Endodermal cell (in vitro differentiated cells): Measurements from ENCODE around the gene LDLRAD4. TPM values are rescaled to one million over a fixed set of nuclear protein-coding genes. Genes with fewer than 3 reads are reported as not detected.
A peak's percentile ranks its signal among the peaks of the same experiment; 100 is the strongest.

Experiments used
- DNase-seq: peaks from one replicate; pipeline ENCODE4 v3.0.0-alpha.2; 2017
- H3K27ac ChIP-seq: 2 replicates; pipeline ENCODE4 v1.5.1; 2013; ENCODE audit warnings: mild to moderate bottlenecking, low read depth, low read length, moderate library complexity
- H3K27me3 ChIP-seq: 2 replicates; pipeline ENCODE4 v1.6.1; 2013; ENCODE audit warnings: mild to moderate bottlenecking, low read length, moderate library complexity; ENCODE audit not compliant: insufficient read depth, control insufficient read depth, poor library complexity, severe bottlenecking
- H3K36me3 ChIP-seq: 2 replicates; pipeline ENCODE4 v1.7.0; 2013; ENCODE audit warnings: mild to moderate bottlenecking, low read length, moderate library complexity; ENCODE audit not compliant: control insufficient read depth, insufficient read depth
- H3K4me1 ChIP-seq: one replicate; pipeline ENCODE4 v1.7.0; 2013; ENCODE audit warnings: low read length; ENCODE audit not compliant: control insufficient read depth, insufficient read depth
- H3K4me3 ChIP-seq: 2 replicates; pipeline ENCODE4 v1.5.1; 2013; ENCODE audit warnings: mild to moderate bottlenecking, low read length, moderate library complexity
- H3K9ac ChIP-seq: 2 replicates; pipeline ENCODE4 v1.6.1; 2013; ENCODE audit warnings: mild to moderate bottlenecking, low read length, moderate library complexity; ENCODE audit not compliant: poor library complexity, severe bottlenecking; ENCODE audit errors: extremely low read depth
- H3K9me3 ChIP-seq: 2 replicates; pipeline ENCODE4 v1.6.1; 2013; ENCODE audit warnings: mild to moderate bottlenecking, low read length, moderate library complexity; ENCODE audit not compliant: control insufficient read depth
- H3K27ac Mint-ChIP-seq: 2 replicates; pipeline ENCODE4 v1.8.0; 2020; ENCODE audit warnings: mixed read lengths
- H3K27me3 Mint-ChIP-seq: 2 replicates; pipeline ENCODE4 v1.8.0; 2021; ENCODE audit warnings: mild to moderate bottlenecking, mixed read lengths; ENCODE audit not compliant: insufficient read depth
- H3K36me3 Mint-ChIP-seq: 2 replicates; pipeline ENCODE4 v1.8.0; 2020; ENCODE audit warnings: low read depth, mixed read lengths
- H3K4me1 Mint-ChIP-seq: 2 replicates; pipeline ENCODE4 v1.8.0; 2020; ENCODE audit warnings: mixed read lengths
- H3K4me3 Mint-ChIP-seq: 2 replicates; pipeline ENCODE4 v1.8.0; 2020; ENCODE audit warnings: mild to moderate bottlenecking, moderate library complexity, mixed read lengths
- H3K9me3 Mint-ChIP-seq: 2 replicates; pipeline ENCODE4 v1.8.0; 2020; ENCODE audit warnings: mild to moderate bottlenecking, mixed read lengths
- CTCF ChIP-seq: fragments of 200-600 bp; sonication (generic); conservative IDR thresholded peaks from 2 replicates; pipeline ENCODE4 v1.5.0; 2021; ENCODE audit warnings: antibody characterized with exemption, mild to moderate bottlenecking
- WGBS, 2 experiments: methylation state at CpG; one replicate each; pipeline versions ENCODE4 v1.1.5 to v1.1.7; 2013; ENCODE audit warnings: missing lambda C conversion rate in 2 of 2, mixed read lengths in 1 of 2; ENCODE audit not compliant: insufficient coverage in 1 of 2, insufficient read length in 1 of 2; 5-methylcytosine and 5-hydroxymethylcytosine counted together
- total RNA-seq, 2 donors: library from RNA; stranded (reverse); fragmentation: NEBNext Ultra II Directional in 1 of 2; extraction: Animal tissue kit (Norgen Biotek cat#: 25700) in 1 of 2; gene quantifications; 2 replicates in 1 of 2; 3 replicates in 1 of 2; pipeline ENCODE4 v1.2.1, GENCODE V29; 2021

The LDLRAD4 gene
- total RNA-seq, 2 donors from 2014 or later = 14.9 to 15.1 TPM

GRCh38 chr18:13241083-13241892, 22.7 kb downstream of the LDLRAD4 start:
- no peak for TF ChIP-seq CTCF
- peaks cover 6% of the 10 kb centered on the region for H3K4me1 Mint-ChIP-seq
- no peak overlapping the region for H3K4me3 ChIP-seq
- peaks cover 6% of the 10 kb centered on the region for H3K4me1 ChIP-seq
- H3K9me3 Mint-ChIP-seq = no peaks in the 10 kb centered on the region
- H3K27me3 Mint-ChIP-seq = peaks cover 12% of the 10 kb centered on the region
- WGBS, 2 experiments = 88 to 94% methylated on average over 31 of the region's 31 CpGs
- peak; percentile 38 for DNase-seq
- H3K4me3 Mint-ChIP-seq = no peak overlapping the region
- no peak overlapping the region for H3K27ac Mint-ChIP-seq
- no peaks in the 10 kb centered on the region for H3K36me3 ChIP-seq
- peaks cover 5% of the 10 kb centered on the region for H3K36me3 Mint-ChIP-seq
- no peak overlapping the region for H3K9ac ChIP-seq
- no peaks in the 10 kb centered on the region for H3K9me3 ChIP-seq
- H3K27ac ChIP-seq = no peak overlapping the region
- peaks cover 13% of the 10 kb centered on the region for H3K27me3 ChIP-seq

GRCh38 chr18:13241893-13242175, 23.3 kb downstream of the LDLRAD4 start:
- no peak for TF ChIP-seq CTCF
- no peak overlapping the region for H3K27ac Mint-ChIP-seq
- Histone ChIP-seq H3K4me3 (no peak overlapping the region), H3K9ac (no peak overlapping the region), H3K36me3 (no peaks in the 10 kb centered on the region), H3K27me3 (peaks cover 13% of the 10 kb centered on the region), H3K27ac (no peak overlapping the region), H3K9me3 (no peaks in the 10 kb centered on the region), H3K4me1 (peaks cover 6% of the 10 kb centered on the region)
- H3K36me3 Mint-ChIP-seq = peaks cover 5% of the 10 kb centered on the region
- peaks cover 10% of the 10 kb centered on the region for H3K27me3 Mint-ChIP-seq
- DNase-seq = no peak
- no peaks in the 10 kb centered on the region for H3K9me3 Mint-ChIP-seq
- peaks cover 6% of the 10 kb centered on the region for H3K4me1 Mint-ChIP-seq
- no peak overlapping the region for H3K4me3 Mint-ChIP-seq
- 94 to 100% methylated on average over 4 to 13 of the region's 13 CpGs for WGBS, 2 experiments

- WGBS, 2 experiments = 94 to 100% methylated on average over 1 to 5 of the region's 5 CpGs
- H3K27ac ChIP-seq = no peak overlapping the region
- peaks cover 5% of the 10 kb centered on the region for H3K36me3 Mint-ChIP-seq
- H3K4me3 ChIP-seq = no peak overlapping the region
- DNase-seq = peak; percentile 23
- H3K27ac Mint-ChIP-seq = no peak overlapping the region
- H3K4me1 Mint-ChIP-seq = peaks cover 6% of the 10 kb centered on the region
- no peaks in the 10 kb centered on the region for H3K9me3 Mint-ChIP-seq
- no peaks in the 10 kb centered on the region for H3K36me3 ChIP-seq
- H3K9me3 ChIP-seq = no peaks in the 10 kb centered on the region
- no peak overlapping the region for H3K4me3 Mint-ChIP-seq
- H3K9ac ChIP-seq = no peak overlapping the region
- H3K27me3 ChIP-seq = peaks cover 9% of the 10 kb centered on the region
- peaks cover 4% of the 10 kb centered on the region for H3K27me3 Mint-ChIP-seq
- TF ChIP-seq CTCF = no peak
- H3K4me1 ChIP-seq = peaks cover 6% of the 10 kb centered on the region
Observed at GRCh38 chr18:13242797-13243196, 24.2 kb downstream of the LDLRAD4 start.
